Measurements from ENCODE around the gene KIF1A.

DNA sequence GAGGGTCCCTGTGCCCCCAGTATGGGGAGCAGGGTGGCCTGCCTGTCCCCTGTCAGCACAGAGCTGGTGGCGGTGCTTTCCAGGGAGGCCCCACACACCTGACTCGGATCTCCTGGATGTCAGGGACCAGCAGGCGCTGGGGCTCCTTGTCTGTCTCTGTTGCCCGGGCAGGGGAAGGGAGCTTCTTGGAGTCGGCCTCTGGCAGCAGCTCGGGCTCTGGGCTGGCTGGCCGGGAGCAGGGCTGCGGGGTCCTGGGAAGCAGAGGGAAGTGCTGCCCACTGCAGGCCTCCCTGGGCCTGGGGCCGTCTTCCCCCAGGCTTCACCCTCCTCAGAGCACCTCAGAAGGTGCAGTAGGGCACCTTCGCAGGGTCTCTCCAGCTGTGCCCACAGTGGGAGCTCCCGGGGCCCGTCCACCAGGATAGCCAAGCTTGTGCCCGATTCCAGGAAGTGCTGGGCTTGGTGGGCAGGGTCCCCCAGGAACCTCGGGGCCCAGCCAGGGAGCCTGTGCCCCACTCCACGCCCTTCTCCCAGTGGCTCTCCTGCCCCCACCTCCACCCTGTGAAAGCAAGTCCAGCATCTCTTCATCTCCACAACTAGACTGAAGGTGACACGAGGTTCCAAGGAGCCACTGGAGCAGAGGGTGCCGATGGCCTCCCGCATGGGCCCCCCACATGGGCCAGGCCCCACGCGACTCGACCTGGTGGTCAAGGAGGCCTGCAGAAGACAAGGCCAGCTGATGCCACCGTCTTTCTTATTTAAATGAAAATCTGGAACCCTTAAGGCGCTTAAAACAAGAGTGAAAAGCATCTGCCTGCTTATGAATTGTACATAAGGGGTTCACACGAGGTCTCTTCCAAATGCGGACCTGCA is 100.1 kb downstream of the KIF1A start:
- TF ChIP-seq POLR2AphosphoS5 (IDR thresholded peaks at IDR 0.05; ENCODE audit: insufficient read depth, low read depth, low read length) (no peak), MYC (IDR thresholded peaks at IDR 0.05; ENCODE audit: low read depth, low read length) (no peak), EZH2 (IDR thresholded peaks at IDR 0.05; ENCODE audit: borderline replicate concordance, low read depth, low read length, severe bottlenecking) (no peak), POLR2A (IDR thresholded peaks at IDR 0.05; ENCODE audit: low read depth, low read length) (no peak), FOS (IDR thresholded peaks at IDR 0.05; ENCODE audit: borderline replicate concordance, insufficient read depth, low read length) (no peak), JUN (IDR thresholded peaks at IDR 0.05; ENCODE audit: borderline replicate concordance, insufficient read depth, insufficient read length, low read depth) (no peak), GATA2 (IDR thresholded peaks at IDR 0.05; ENCODE audit: insufficient read depth, insufficient read length, low read depth, low read length) (no peak)
- TF ChIP-seq, protein P1, sequence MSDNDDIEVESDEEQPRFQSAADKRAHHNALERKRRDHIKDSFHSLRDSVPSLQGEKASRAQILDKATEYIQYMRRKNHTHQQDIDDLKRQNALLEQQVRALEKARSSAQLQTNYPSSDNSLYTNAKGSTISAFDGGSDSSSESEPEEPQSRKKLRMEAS (IDR thresholded peaks at IDR 0.05; ENCODE audit: insufficient read depth, insufficient read length) = no peak
- TF ChIP-seq, protein P2, sequence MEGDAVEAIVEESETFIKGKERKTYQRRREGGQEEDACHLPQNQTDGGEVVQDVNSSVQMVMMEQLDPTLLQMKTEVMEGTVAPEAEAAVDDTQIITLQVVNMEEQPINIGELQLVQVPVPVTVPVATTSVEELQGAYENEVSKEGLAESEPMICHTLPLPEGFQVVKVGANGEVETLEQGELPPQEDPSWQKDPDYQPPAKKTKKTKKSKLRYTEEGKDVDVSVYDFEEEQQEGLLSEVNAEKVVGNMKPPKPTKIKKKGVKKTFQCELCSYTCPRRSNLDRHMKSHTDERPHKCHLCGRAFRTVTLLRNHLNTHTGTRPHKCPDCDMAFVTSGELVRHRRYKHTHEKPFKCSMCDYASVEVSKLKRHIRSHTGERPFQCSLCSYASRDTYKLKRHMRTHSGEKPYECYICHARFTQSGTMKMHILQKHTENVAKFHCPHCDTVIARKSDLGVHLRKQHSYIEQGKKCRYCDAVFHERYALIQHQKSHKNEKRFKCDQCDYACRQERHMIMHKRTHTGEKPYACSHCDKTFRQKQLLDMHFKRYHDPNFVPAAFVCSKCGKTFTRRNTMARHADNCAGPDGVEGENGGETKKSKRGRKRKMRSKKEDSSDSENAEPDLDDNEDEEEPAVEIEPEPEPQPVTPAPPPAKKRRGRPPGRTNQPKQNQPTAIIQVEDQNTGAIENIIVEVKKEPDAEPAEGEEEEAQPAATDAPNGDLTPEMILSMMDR (IDR thresholded peaks at IDR 0.05; ENCODE audit: extremely low read depth in 1 of 2, insufficient read depth in 1 of 2, low read depth in 1 of 2, low read length in 2 of 2) = no peak

Data from endothelial cell of umbilical vein (primary cell).